NCI-H82 treated with DMSO at 0.1 percent for 48 hours (cell line): ENCODE data around the gene AVEN.
A peak's percentile ranks its signal among the peaks of the same experiment; 100 is the strongest.
"Not testable (repeated sequence)": the region's sequence is repeated elsewhere in the genome, so short reads cannot be mapped to it uniquely, and the experiment has no call there.

Source experiments
- DNase-seq: peaks from one replicate; lab custom pipeline; 2025; ENCODE audit not compliant: unreplicated experiment; lab: John Stamatoyannopoulos, UW

The AVEN gene, protein sequence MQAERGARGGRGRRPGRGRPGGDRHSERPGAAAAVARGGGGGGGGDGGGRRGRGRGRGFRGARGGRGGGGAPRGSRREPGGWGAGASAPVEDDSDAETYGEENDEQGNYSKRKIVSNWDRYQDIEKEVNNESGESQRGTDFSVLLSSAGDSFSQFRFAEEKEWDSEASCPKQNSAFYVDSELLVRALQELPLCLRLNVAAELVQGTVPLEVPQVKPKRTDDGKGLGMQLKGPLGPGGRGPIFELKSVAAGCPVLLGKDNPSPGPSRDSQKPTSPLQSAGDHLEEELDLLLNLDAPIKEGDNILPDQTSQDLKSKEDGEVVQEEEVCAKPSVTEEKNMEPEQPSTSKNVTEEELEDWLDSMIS

DNA sequence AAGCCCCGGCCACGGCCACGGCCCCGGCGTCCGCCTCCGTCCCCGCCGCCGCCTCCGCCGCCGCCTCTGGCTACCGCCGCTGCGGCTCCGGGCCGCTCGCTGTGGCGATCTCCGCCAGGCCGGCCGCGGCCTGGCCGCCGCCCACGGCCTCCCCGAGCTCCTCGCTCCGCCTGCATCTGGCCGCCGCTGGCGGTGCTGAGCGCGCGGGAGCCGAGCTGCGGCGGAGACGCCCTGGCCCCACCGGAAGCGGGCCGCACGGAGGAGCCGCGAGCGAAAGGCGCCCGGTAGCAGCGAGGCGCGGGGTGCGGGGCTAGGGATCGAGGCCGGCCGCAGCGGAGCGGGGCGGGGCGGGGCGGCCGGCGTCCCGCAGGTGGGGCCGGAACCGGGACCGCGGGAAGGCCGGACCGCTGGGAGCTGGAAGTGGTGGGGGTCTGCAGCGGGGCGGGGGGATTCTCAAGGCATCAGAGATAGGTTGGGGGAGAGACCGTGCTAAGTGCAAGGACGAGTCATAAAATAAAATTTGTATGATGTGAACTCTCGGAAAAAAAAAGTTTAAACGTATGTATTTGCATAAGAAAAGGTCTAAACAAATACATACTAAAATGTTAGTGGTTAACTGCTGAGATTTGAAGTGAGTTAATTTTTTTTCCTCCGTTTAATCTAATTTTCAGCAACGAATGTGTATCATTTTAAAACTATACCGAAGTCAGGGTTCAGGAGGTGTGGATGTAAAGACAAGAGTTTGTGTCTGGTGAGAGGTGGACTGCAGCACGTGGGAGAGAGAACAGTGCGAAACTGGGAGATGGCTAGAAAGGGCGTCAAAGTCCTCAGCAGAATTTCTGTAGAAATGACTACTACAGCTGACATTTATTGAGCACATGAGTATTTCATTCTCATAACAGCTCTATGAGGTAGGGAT is at the start of gene AVEN:
AVEN (minus strand) TSS at position 334 of the 919 bp plus-strand sequence; CDS start at position 176, 158 bp downstream.
- DNase-seq: no peak

DNA sequence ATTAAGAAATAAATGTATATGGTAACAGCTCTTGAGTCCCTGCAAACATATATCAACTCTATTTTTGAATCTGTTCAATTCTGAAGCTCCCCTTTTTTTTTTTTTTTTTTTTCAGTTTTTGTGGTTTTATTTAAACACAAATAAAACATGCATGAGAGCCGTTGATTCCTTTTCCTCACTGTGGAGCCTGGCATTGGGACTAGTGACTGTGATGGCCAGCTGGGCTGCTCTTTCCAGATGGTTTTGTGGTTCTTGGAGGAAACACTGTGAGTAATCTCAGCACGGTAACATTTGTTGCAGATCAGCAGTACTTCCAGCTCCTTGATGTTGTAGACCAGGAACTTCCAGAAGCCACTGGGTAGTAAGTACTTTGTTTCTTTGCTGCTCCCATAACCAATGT is 46.7 kb upstream of the AVEN start:
- no peak for DNase-seq

DNA sequence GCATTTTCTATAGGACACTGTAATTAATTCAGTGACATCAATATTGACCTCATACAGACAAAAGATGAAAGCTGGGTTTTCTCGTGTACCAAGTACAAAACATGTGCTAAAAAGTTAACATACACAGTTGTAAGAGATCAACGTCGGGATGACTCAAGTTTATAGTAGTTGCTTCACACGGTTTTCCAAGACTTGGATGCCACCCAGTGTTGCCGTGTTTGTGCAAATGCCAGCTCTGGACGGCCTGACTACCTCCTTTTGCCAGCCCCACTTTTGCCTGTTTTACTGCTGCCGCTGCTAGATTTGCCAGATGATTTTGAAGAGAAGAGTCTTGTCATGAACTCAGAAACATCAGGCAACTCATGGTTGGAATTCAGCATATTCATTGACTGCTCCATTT is 45.1 kb upstream of the AVEN start:
- no peak for DNase-seq

DNA sequence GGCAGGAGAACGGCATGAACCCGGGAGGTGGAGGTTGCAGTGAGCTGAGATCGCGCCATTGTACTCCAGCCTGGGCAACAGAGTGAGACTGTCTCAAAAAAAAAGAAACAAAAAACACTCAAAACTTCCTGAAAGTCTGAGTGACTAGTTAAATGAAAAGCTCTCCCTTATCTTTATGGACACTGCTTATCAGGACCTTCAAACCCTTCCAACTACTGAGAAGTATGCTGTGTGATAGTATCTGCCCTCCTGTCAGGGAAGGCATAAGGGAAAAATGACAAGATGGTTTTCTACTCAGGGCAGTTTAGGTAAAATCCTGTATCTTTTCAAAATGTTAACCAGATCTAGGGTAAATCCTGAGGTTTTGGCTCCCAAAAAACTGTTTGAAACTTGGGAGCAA is 40.9 kb upstream of the AVEN start:
- no peak for DNase-seq

DNA sequence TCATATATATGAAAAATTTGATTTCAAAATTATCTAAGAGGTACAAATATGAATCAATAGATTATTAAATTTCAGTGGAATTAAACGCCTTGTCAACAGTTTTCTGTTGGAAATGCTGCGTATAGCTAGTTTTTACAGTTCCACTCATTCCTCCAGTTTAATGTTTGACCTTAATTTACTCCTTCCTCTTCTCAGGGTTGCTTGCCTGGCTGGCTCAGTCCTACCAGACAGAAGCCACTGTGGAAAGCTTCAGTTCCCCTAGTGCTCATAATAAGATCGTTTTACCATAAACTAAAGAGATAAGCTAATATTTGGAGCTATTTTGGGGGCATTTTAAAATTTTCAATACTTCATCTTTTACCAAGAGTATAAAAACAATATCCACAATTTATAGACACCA is 39.9 kb upstream of the AVEN start:
- DNase-seq: no peak

DNA sequence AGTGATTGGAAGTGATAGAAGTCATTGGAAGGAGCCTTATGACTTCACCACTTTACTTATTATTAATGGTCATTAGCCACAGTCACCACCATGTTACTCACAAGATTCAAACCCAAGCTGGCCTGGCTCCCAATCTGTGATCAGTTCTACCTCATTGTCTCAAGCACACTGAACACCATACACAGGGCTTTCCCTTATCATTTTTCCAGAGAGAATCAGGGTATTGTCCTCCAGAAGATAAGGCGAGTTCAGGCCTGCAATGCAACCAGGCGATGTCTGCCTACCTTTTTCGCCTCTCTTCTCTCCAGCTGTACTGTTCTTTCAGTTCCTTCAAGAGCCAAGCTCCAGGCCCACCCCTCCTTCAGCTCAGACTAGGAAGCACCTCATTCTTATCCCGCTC is 37.8 kb upstream of the AVEN start:
- no peak for DNase-seq

DNA sequence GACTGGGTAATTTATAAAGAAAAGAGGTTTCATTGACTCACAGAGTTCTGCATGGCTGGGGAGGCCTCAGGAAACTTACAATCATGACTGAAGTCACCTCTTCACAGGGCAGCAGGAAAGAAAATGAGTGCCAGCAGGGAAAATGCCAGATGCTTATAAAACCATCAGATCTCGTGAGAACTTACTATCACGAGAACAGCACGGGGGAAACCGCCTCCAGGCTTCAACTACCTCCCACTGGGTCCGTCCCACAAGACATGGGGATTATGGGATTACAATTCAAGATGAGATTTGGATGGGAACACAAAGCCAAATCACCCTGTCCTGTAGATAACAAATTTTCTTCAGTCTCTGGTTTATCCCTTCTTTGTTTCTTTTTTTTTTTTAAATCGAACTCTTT is 31.0 kb upstream of the AVEN start:
- peak; percentile 4 for DNase-seq

DNA sequence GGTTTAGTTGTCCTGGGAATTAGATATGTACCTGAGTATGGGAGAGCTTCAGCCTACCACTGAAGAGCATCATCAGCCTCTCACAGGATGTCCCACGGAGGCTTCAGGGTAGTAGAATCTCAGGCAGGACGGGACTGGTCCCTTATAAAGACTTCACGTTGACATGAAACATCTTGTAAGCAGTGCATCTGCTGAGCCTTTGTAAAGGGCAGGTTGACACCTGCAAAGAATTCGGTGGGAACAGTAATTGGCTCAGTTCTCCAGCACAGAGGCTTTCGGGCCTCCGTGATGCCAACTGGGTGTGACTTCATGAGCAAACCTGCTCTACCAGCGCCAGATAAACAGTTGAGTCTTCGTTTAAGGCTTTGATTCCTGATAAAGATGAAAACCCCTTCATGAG is 26.9 kb upstream of the AVEN start:
- no peak for DNase-seq

DNA sequence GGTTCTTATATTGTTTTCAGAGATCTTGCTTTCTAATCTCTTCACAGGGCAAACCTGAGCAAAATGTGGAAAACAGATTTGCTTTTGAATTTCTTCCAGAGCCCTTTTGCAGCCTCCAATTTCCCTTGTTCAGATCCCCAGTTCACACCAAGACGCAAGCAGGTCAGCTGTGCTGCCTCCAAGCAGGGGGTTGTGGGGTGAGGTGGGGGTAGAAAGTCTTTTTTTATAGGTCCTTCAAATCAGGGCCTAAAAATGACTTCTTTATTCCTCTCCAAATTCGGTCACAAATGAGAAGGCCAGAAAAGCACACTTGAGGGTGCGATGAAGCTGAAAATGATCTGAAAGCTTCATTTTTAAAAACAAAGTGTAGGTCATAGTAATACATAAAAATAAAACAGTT is 26.3 kb upstream of the AVEN start:
- DNase-seq: no peak

DNA sequence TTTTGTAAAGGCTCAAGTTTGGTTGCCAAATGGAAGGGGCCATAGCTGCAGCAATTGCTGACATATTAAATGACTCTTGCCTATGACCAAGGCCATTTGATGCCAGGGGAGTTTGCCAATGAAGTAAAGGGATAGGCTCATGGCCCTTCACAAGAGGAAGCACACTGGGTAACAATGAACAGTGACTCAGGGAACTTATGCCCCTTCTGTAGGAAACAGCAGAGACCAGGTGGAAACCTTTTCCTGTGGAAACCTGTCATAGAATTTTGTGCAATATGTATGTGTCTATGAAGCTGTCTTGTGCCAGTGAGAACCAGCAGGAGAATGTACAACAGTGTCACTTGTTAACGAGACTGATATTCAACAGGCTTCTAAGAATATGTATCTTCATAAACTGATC is 25.4 kb upstream of the AVEN start:
- DNase-seq: no peak

DNA sequence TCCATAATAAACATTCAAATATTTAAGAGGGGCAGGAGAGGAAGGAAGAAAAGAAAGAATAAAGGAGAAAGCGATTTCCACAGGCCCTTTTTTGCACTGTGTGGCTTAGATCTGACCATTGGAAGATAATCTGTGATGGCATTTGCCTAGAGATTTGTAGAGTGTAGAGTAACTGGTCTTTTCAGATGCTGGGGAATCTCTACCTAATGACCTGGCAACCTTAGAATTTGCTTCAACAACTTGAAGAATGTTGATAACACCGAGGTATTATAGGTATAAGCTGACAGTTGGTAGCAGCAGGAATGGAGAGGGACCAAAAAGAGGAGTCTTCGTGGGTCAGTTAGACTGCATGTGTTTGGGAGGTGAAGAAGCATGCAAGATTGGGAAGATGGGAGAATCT is 20.9 kb upstream of the AVEN start:
- DNase-seq: no peak

DNA sequence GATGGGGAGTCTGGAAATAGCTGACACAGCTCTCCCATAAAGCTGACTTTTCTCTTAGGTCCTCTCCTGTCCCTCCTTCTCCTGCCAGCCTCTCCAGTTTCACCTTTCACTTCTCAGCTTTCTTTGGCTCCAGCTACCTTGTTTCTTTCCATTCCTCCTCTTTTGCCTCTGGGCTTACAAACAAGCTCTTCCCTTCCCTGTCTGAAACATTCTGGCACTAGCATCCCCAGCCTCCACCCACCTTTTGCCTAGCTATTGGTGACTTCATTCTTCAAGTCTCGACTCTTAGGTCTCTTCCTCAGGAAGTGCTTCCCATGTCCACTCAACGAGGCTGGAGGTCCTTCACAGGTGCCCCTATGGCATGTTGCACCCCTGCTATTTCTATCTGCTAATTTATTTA is 20.5 kb upstream of the AVEN start:
- no peak for DNase-seq

DNA sequence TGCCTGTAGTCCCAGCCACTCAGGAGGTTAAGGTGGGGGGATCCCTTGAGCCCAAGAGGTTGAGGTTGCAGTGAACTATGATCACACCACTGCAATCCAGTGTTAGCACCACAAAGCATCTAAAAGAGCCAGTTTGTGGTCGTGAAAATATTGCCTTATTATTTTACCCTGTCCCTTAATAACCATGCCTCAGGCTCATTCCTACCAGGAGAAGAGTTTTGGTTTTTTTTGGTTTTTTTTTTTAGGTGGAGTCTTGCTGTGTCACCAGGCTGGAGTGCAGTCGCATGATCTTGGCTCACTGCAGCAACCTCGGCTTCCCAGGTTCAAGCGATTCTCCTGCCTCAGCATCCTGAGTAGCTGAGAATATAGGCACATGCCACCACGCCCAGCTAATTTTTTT is 17.9 kb upstream of the AVEN start:
- DNase-seq: no peak

DNA sequence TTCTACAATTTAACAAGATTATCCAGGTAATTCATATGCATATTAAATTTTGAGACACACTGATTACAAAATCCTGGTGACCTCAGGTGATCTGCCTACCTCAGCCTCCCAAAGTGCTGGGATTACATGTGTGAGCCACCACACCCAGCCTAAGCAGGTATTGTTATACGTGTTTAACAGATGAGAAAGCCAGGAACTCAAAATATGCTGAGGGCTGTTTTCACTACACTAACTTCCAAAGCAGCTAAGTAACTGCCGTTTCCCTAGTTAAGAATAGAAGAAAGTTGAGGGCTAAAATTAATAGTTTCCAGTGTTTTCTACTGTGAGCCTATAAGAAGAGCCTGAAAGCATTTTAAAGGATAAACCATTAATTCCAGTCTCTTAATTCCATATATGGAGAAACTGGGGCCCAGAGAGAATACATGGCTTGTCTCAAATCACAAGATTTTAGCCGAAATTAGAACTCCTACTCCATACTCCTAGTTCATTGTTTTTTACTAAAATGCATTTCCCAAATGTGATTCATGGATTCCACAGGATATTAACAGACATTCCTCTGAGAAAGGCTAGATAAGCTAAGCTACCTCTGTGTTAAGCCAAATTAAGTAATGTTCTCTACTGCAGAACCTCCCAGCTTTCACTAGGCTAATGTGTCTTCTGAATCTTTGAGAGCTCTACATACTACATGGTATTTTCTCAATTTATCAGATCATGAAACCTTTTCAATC is 17.0 kb upstream of the AVEN start:
- no peak for DNase-seq

DNA sequence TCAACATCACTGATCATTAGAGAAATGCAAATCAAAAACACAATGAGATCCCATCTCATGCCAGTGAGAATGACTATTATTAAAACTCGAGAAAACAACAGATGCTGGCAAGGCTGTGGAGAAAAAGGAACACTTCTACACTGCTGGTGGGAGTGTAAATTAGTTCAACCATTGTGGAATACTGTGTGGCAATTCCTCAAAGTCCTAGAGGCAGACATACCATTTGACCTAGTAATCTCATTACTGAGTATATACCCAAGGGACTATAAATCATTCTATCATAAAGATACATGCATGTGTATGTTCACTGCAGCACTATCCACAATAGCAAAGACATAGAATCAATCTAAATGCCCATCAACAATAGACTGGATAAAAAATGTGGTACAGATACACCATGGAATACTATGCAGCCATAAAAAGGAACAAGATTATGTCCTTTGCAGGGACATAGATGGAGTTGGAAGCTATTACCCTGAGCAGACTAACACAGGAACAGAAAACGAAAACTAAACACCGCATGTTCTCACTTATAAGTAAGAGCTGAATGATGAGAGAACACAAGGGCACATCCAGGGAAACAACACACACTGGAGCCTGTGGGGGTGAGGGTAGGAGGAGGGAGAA is 15.2 kb upstream of the AVEN start:
- no peak for DNase-seq

DNA sequence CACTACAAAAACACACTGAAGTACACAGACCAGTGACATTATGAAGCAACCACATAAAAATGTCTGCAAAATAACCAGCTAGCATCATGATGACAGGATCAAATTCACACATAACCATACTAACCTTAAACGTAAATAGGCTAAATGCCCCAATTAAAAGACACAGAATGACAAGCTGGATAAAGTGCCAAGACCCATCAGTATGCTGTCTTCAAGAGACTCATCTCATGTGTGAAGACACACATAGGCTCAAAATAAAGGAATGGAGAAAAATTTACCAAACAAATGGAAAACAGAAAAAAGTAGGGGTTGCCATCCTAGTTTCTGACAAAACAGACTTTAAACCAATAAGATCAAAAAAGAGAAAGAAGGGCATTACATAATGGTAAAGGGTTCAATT is 11.4 kb upstream of the AVEN start:
- DNase-seq: not testable (repeated sequence)

DNA sequence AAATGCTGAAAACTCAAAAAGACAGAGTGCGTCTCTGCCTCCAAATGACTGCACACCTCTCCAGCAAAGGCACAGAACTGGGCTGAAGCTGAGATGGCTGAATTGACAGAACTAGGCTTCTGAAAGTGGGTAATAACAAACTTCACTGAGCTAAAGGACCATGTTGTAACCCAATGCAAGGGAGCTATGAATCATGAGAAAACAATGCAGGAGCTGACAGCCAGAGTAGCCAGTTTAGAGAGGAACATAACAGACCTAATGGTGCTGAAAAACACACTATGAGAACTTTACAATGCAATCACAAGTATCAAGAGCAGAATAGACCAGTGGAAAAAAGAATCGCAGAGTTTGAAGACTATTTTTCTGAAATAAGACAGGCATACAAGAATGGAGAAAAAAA is 10.1 kb upstream of the AVEN start:
- no peak for DNase-seq

DNA sequence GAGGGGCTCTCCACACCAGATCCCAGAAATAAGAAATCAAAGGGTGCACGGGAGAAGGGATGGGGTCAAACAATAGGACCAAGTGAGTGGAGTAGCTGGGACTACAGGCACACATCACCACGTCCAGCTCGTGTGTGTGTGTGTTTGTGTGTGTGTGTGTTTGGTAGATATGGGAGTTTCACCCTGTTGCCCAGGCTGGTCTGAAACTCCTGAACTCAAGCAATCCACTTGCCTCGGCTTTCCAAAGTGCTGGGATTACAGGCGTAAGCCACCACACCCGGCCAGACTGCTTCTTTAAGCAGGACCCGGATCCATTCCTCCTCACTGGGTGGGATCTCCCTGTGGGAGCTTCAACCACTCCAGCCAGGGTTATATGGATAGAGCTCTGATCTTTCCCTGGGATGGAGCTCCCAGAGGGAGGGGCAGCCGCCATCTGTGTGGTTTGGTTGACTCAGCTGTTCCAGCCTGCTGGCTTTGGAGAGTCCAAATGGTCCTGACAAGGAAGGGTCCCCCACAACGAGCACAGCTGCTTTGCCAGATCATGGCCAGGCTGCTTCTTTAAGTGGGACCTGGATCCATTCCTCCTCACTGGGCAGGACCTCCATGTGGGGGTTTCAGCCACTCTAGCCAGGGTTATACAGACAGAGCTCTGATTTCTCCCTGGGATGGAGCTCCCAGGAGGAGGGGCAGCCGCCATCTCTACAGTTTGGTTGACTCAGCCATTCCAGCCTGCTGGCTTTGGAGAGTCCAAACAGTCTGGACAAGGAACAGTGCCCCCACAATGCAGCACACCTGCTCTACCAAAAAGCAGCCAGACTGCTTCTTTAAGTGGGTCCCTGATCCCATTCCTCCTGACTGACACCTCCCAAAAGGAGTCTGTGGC is 9.1 kb upstream of the AVEN start:
- DNase-seq: no peak

DNA sequence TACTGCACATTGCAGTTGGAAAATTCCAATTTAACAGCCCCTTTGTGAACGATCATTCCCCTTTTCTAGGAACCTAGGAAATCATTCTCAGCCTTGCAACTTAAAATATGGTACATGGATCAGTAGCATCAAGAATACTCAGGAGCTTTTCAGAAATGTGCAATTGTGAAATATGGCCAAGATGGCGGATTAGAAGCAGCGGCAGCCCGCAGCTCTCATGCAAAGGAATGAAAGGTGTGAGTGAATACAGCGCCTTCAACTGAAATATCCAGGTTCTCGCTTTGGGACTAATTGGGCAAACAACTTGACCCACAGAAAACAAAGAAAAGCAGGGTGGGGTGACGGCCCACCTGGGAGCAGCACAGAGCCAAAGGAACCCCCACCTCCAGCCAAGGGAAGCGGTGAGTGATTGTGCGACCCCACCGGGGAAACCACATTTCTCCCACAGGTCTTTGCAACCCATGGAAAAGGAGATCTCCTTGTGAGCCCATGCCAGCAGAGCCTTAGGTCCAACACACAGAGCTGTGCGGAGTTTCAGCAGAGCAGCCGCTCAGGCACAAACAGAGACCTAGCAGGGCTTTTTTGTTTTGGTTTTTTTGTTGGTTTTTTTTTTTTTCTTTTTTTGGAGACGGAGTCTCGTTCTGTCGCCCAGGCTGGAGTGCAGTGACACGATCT is 7.6 kb upstream of the AVEN start:
- no peak for DNase-seq

DNA sequence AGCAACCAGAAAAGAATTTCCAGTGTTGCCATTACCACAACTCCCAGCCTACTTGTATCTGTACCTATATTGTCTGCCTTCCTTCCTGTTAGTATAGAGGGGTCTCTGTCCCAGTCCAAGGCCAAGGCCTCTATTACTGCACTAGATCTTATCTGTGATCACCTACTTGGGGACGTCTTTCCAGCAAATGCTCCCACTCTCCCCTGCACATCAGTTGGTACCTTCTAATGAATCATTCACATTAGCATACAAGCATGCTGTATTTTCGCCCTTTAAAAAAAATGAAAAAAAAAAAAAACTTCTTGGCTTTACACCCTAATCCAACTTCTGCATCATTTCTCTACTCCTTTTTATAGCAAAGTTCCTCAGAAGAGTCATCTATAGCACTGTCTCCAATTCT is 4.8 kb upstream of the AVEN start:
- DNase-seq: no peak
